Erythroblast (primary cell): ENCODE measurements around the gene MTOR.

Source experiments
- GATA1 ChIP-seq: IDR thresholded peaks from 2 replicates; pipeline ENCODE4 v1.6.1; 2011; ENCODE audit warnings: low read depth, mild to moderate bottlenecking, control low read depth, low read length, moderate library complexity
- POLR2A ChIP-seq: IDR thresholded peaks from 2 replicates; pipeline ENCODE4 v1.6.1; 2011; ENCODE audit warnings: mild to moderate bottlenecking, low read length

DNA sequence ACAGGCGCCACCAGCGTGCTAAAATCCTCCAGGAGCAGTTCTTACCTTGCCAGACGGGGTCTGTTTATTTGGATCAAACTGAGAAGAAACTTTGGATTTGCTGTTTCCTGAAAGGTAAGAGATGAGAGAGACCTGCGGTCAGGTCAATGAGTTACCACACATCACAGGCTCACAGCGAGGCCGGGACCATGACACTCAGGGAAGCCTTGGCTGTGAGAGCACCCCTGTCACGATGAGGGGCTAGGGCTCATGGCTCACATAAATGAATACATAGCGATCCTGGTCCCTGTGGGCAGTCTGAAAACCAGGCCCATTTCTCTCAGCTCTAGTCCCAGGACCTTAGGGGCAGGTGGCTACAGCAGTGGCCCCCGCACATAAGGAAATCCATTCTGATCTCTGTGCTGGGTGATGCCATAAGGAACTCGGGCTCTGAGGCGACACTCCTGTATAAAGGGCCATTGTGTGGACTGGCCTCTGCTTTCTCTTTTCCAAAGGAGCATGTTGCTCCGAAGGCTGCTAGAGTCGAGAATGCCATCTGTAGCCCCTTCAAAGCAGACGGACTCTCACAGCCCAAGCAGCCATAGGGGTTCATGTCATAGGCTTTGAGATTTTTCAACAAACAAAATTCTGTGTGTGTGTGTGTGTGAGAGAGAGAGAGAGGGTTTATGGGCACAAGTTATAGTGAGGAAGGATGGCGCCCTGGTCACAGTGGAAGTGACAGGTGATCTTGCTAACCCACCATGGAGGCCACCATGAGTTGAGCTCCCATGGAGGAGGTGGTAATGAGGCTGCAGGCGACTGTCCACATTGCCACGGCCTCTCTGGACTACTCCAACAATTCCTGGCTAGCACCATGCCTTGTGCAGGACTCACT is 193.5 kb downstream of the MTOR start:
- TF ChIP-seq POLR2A (no peak), GATA1 (no peak)
